Kidney (tissue), 14 donors: ENCODE results near the gene CD96. TPM values are rescaled to one million over a fixed set of nuclear protein-coding genes. Genes with fewer than 3 reads are reported as not detected.
"Not testable (repeated sequence)": the region's sequence is repeated elsewhere in the genome, so short reads cannot be mapped to it uniquely, and the experiment has no call there.

Experiments
- DNase-seq, 5 donors: peaks; one replicate each; pipeline ENCODE4 v3.0.0-alpha.2; 2013 to 2020
- FAIRE-seq: peaks from 2 replicates; lab custom pipeline; 2012; peaks lifted over from hg19 to GRCh38; lab: Jason Lieb, UNC
- H3K27ac ChIP-seq, 2 donors: one replicate each; pipeline ENCODE4 v1.7.0; 2013; ENCODE audit warnings: low read depth in 2 of 2, low read length in 2 of 2, inconsistent platforms in 1 of 2
- H3K27me3 ChIP-seq: one replicate; pipeline ENCODE4 v1.7.1; 2013; ENCODE audit warnings: low read length, inconsistent platforms; ENCODE audit not compliant: control insufficient read depth, insufficient read depth
- H3K36me3 ChIP-seq, 3 donors: one replicate each; pipeline versions ENCODE4 v1.7.0 to v1.7.1; 2013; ENCODE audit warnings: low read length in 3 of 3, control low read depth in 1 of 3, inconsistent platforms in 1 of 3; ENCODE audit not compliant: insufficient read depth in 3 of 3, control insufficient read depth in 2 of 3
- H3K4me1 ChIP-seq, 3 donors: one replicate each; pipeline versions ENCODE4 v1.7.0 to v1.7.1; 2013; ENCODE audit warnings: low read length in 3 of 3, inconsistent platforms in 1 of 3, low read depth in 1 of 3; ENCODE audit not compliant: control insufficient read depth in 2 of 3, insufficient read depth in 2 of 3
- H3K4me3 ChIP-seq, 3 donors: one replicate each; pipeline versions ENCODE4 v1.7.0 to v1.8.1; 2013; ENCODE audit warnings: low read length in 3 of 3, control low read depth in 1 of 3, inconsistent platforms in 1 of 3
- H3K9ac ChIP-seq, 3 donors: one replicate each; pipeline versions ENCODE4 v1.7.0 to v1.7.1; 2013; ENCODE audit warnings: low read length in 3 of 3, control low read depth in 1 of 3, inconsistent platforms in 1 of 3
- H3K9me3 ChIP-seq, 3 donors: one replicate each; pipeline versions ENCODE4 v1.7.0 to v1.7.1; 2013; ENCODE audit warnings: low read length in 3 of 3, control low read depth in 1 of 3, inconsistent platforms in 1 of 3; ENCODE audit not compliant: control insufficient read depth in 2 of 3, insufficient read depth in 1 of 3
- CTCF ChIP-seq: IDR thresholded peaks from 3 replicates; pipeline ENCODE4 v1.5.1; 2012; ENCODE audit warnings: mild to moderate bottlenecking, moderate library complexity, borderline replicate concordance; ENCODE audit not compliant: insufficient read depth; ENCODE audit errors: extremely low read depth
- intact Hi-C: fragments of 100-400 bp; cut with DNase I; formaldehyde crosslinking; loops from one replicate; pipeline ENCODE4 v1.11.1; 2022
- polyA plus RNA-seq: library from polyadenylated mRNA; stranded (reverse); fragments of 350-450 nt; fragmentation: Illumina TruSeq; extraction: RNeasy Lipid Tissue Mini Kit (QIAGEN cat#74804); gene quantifications from one replicate; pipeline ENCODE4 v1.2.3, GENCODE V29; 2014; ENCODE audit warnings: low read depth, low replicate concordance; ENCODE audit not compliant: insufficient read depth
- total RNA-seq: library from RNA; stranded (reverse); fragmentation: NEBNext Ultra II Directional; extraction: Animal tissue kit (Norgen Biotek cat#: 25700); gene quantifications from one replicate; pipeline ENCODE4 v1.2.1, GENCODE V29; 2021
- donor health status: control.
- donor health status: control.
- donor health status: control.
- donor health status: control.
- donor health status: control.
- donor health status: DM: yes; HTN: yes; CAD: no.
- donor health status: Normal renal cell carcinoma (clear cell type).

Gene CD96
- total and polyA plus RNA-seq, 2 donors from 2014 or later: 0.09 to 9.5 TPM

DNA sequence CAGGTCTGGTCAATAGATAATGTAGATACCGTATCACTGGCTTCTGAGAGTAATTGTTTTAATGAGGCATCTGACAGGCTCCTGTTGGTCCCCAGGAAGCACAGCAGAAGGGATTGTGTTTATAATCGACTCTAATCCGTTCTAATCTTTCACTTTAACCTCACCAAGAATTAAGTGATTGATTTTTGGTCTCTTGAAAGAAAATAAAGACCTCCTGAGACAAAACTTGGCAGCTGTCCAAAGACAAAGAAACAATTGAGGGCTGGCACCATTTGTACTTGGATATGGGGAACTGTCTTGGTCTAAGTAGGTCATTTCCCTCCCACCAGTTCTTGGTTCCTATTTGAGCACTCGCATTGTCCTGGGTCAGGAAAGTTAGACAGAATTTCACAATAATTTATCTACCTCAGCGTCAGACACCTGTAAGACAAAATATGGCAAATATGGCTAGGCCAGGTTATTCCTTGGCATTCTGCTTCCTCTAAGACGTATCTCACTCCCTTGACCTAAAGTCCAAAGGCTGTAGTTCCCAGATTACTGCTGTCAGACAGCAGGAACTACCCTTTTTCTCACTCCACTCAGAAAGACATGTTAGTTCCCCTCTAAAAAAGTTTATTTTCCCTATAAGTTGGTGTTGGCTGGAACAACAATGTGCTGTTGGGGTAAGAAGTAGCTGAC lies 22.7 kb upstream of the CD96 start:
- no peak for TF ChIP-seq CTCF
- H3K9ac ChIP-seq: no peak overlapping the region
- H3K4me3 ChIP-seq: no peak overlapping the region
- H3K4me1 ChIP-seq: no peaks in the 10 kb centered on the region
- H3K9me3 ChIP-seq: no peaks in the 10 kb centered on the region
- H3K36me3 ChIP-seq: no peaks in the 10 kb centered on the region
- FAIRE-seq: no peak
- no peak overlapping the region for H3K27ac ChIP-seq
- intact Hi-C loops: no loop called here
- DNase-seq: no peak
- no peaks in the 10 kb centered on the region for H3K27me3 ChIP-seq

DNA sequence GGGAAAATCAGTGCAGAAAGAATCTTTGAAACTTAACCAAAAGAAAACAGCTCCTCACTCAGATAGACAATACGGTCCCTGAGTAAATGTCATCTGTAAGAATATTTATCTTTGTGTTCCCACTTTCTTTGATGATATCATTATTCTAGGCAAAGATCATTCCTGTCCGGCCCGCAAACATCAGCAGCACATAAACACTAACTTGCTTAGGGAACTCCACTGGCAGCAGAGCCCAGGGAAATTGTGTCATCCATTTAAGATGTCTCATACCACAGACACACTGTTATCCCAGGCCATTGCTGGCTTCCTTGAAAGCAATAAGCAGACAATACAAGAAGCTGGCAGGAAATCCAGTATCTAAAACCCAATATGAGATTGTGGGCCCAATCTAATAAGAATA lies 20.1 kb upstream of the CD96 start:
- TF ChIP-seq CTCF: no peak

GRCh38 chr3:111524486-111524885 lies 17.5 kb upstream of the CD96 start:
- H3K9ac ChIP-seq, DNase-seq, FAIRE-seq, H3K27ac ChIP-seq, intact Hi-C loops, H3K4me1 ChIP-seq, H3K36me3 ChIP-seq, H3K4me3 ChIP-seq, H3K9me3 ChIP-seq, H3K27me3 ChIP-seq: not testable (repeated sequence)

More for the DNA sequence above, 20.1 kb upstream of the CD96 start:
- no peak for DNase-seq
- intact Hi-C loops: no loop called here
- Histone ChIP-seq H3K9ac (no peak overlapping the region), H3K27ac (no peak overlapping the region), H3K36me3 (no peaks in the 10 kb centered on the region), H3K4me3 (no peak overlapping the region), H3K4me1 (no peaks in the 10 kb centered on the region), H3K9me3 (no peaks in the 10 kb centered on the region), H3K27me3 (no peaks in the 10 kb centered on the region)
- no peak for FAIRE-seq

- no peak for DNase-seq
- Histone ChIP-seq H3K27ac (no peak overlapping the region), H3K4me3 (no peak overlapping the region), H3K9ac (no peak overlapping the region), H3K4me1 (no peaks in the 10 kb centered on the region), H3K27me3 (no peaks in the 10 kb centered on the region), H3K36me3 (no peaks in the 10 kb centered on the region), H3K9me3 (no peaks in the 10 kb centered on the region)
- FAIRE-seq: no peak
- TF ChIP-seq CTCF: no peak
- intact Hi-C loops: no loop called here
These were observed 10.6 kb upstream of the CD96 start for GRCh38 chr3:111531446-111531845.
